T-helper 2 cell treated with Interferon-gamma antibody and Interleukin-4, amounts not matched to agents 5 μg/mL and 100 μg/mL, for 36 hours (primary cell): ENCODE data around the gene AURKAIP1.
A peak's percentile ranks its signal among the peaks of the same experiment; 100 is the strongest.

Source experiments
- DNase-seq: peaks from one replicate; pipeline ENCODE4 v3.0.0; 2021; ENCODE audit warnings: low spot score
- H3K27ac Mint-ChIP-seq: one replicate; pipeline ENCODE4 v1.8.0; 2021; ENCODE audit warnings: mild to moderate bottlenecking, mixed read lengths
- H3K27me3 Mint-ChIP-seq: one replicate; pipeline ENCODE4 v1.8.0; 2021; ENCODE audit warnings: low read depth, mixed read lengths
- H3K36me3 Mint-ChIP-seq: one replicate; pipeline ENCODE4 v1.8.0; 2021; ENCODE audit warnings: low read depth, mixed read lengths
- H3K4me1 Mint-ChIP-seq: one replicate; pipeline ENCODE4 v1.8.0; 2021; ENCODE audit warnings: low read depth, mixed read lengths
- H3K4me3 Mint-ChIP-seq: one replicate; pipeline ENCODE4 v1.8.0; 2022; ENCODE audit warnings: mild to moderate bottlenecking, moderate library complexity, mixed read lengths
- H3K9me3 Mint-ChIP-seq: one replicate; pipeline ENCODE4 v1.8.0; 2021; ENCODE audit warnings: mixed read lengths

AURKAIP1 gene

DNA sequence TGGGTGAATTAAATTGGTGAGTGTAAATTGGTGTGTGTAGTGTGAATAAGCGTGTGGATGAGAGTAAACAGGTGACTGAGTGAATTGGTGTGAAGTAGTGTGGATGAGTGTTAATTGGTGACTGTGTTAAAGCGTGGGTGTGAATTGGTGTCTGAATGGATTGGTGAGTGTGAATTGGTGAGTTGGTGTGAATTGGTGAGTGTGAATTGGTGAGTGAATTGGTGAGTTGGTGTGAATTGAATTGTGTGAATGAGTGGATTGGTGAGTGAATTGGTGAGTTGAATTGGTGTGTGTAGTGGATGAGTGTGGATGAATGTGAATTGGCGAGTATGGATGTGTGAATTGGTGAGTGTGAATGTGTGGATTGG, 8.3 kb downstream of the AURKAIP1 start:
- Mint-ChIP-seq H3K27ac (no peak overlapping the region), H3K4me3 (no peak overlapping the region), H3K36me3 (no peaks in the 10 kb centered on the region), H3K4me1 (peaks cover 19% of the 10 kb centered on the region), H3K9me3 (no peaks in the 10 kb centered on the region), H3K27me3 (peaks cover 6% of the 10 kb centered on the region)
- no peak for DNase-seq

- DNase-seq: no peak
- Mint-ChIP-seq H3K27ac (no peak overlapping the region), H3K4me3 (no peak overlapping the region), H3K36me3 (no peaks in the 10 kb centered on the region), H3K27me3 (peaks cover 7% of the 10 kb centered on the region), H3K4me1 (peaks cover 14% of the 10 kb centered on the region), H3K9me3 (no peaks in the 10 kb centered on the region)
Measured at GRCh38 chr1:1365875-1366698, 8.9 kb downstream of the AURKAIP1 start.

GRCh38 chr1:1364266-1364665, 10.7 kb downstream of the AURKAIP1 start:
- Mint-ChIP-seq H3K4me3 (no peak overlapping the region), H3K27me3 (peaks cover 13% of the 10 kb centered on the region), H3K36me3 (no peaks in the 10 kb centered on the region), H3K4me1 (peaks cover 11% of the 10 kb centered on the region), H3K9me3 (no peaks in the 10 kb centered on the region), H3K27ac (no peak overlapping the region)
- DNase-seq: no peak

DNA sequence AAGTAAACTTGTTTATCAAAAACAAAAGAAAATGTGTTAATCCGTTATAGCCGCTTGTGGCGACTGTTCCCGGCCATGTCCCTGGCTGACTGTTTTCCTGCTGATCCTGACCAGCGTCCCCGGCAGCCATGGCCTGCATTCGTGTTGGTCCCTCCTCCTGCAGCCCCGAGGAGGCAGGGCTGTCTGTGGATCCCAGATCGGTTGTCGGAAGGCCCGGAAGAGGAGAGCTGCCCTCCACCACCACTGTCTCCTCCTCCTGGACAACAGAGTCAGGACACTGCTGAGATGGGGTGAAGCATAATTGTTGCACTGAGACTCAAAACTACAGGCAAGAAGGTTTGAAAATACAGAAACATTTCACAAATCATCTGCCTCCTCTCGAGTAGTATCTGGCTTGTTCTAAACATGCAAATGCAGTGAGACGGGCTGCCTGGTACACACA, 13.0 kb downstream of the AURKAIP1 start:
- peaks cover 18% of the 10 kb centered on the region for H3K27me3 Mint-ChIP-seq
- no peak overlapping the region for H3K4me3 Mint-ChIP-seq
- H3K9me3 Mint-ChIP-seq: no peaks in the 10 kb centered on the region
- H3K27ac Mint-ChIP-seq: no peak overlapping the region
- H3K4me1 Mint-ChIP-seq: peaks cover 13% of the 10 kb centered on the region
- no peaks in the 10 kb centered on the region for H3K36me3 Mint-ChIP-seq
- DNase-seq: no peak

- Mint-ChIP-seq H3K27ac (no peak overlapping the region), H3K27me3 (peaks cover 18% of the 10 kb centered on the region), H3K4me1 (peaks cover 13% of the 10 kb centered on the region), H3K9me3 (no peaks in the 10 kb centered on the region), H3K36me3 (no peaks in the 10 kb centered on the region), H3K4me3 (no peak overlapping the region)
- no peak for DNase-seq
Measured at GRCh38 chr1:1361233-1361981, 13.6 kb downstream of the AURKAIP1 start.

DNA sequence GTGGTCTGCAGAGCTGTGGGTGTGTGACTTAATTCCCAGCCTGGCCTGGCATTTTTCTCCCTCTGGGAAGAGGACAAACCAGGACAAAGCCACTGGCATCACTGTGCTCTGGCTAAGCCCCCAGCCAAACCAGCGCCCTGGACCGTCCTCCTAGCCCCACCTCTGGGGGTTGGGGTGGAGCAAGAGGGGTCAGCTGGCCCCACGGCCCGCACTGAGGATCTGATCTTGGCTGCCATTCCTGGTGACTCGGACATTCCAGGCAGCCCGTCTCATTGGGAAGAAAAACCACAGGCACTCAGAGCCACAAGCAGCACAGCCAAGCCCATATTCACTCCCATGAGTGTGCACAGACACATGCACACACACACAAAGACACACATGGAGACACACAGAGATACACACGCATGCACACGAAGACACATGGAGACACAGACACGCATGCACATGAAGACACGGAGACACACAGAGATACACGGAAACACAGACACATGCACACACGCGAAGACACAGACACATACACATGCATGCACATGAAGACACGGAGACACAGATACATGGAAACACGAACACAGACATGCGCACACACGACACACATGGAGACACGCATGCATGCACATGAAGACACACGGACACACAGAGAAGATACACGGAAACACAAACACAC, 14.4 kb downstream of the AURKAIP1 start:
- Mint-ChIP-seq H3K4me3 (no peak overlapping the region), H3K9me3 (no peaks in the 10 kb centered on the region), H3K27ac (no peak overlapping the region), H3K4me1 (peaks cover 13% of the 10 kb centered on the region), H3K27me3 (peaks cover 18% of the 10 kb centered on the region), H3K36me3 (no peaks in the 10 kb centered on the region)
- DNase-seq: no peak

DNA sequence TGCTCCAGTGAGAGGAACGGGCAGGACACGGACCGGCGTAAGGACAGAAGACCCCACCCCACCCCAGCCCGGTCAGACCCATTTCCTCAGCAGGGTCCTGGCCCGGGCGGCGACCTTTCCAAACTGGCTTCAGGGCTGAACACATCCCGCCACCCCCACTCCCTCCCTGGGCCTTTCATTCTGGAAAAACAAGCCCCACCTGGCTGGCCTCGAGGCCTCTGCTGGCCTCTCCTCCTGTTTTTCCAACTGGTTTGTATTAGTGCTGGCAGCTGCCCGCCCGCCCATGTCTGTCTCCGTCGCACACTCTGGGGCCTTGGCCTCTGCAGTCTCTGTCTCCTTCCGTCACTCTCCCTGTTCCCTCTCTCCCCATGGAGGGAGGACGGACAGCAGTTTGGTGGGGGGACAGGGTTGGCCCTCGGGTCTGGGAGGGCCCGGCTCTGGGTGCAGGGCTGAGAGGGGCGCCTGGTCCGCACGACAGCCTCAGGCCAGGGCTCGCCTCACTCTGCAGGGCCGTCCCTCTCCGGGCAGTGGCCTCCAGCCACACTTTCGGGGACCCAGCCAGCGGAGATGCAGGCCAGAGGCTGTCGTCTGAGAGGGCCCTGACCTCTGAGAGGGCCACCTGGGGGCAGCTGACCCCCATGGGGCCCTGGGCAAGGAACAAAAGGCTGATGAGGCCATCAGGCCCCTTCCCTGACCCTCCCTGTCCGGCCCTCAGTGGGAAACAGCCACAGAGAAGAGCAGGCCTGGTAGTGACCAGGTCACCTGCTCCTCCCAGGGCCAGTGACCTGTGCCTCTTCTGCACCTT, 15.1 kb downstream of the AURKAIP1 start:
- Mint-ChIP-seq H3K27ac (no peak overlapping the region), H3K27me3 (peaks cover 18% of the 10 kb centered on the region), H3K36me3 (no peaks in the 10 kb centered on the region), H3K9me3 (no peaks in the 10 kb centered on the region), H3K4me1 (peaks cover 13% of the 10 kb centered on the region), H3K4me3 (no peak overlapping the region)
- no peak for DNase-seq

GRCh38 chr1:1359308-1359663, 15.7 kb downstream of the AURKAIP1 start:
- no peak for DNase-seq
- peak overlapping the region; percentile 12 for H3K4me3 Mint-ChIP-seq
- H3K27ac Mint-ChIP-seq: no peak overlapping the region

DNA sequence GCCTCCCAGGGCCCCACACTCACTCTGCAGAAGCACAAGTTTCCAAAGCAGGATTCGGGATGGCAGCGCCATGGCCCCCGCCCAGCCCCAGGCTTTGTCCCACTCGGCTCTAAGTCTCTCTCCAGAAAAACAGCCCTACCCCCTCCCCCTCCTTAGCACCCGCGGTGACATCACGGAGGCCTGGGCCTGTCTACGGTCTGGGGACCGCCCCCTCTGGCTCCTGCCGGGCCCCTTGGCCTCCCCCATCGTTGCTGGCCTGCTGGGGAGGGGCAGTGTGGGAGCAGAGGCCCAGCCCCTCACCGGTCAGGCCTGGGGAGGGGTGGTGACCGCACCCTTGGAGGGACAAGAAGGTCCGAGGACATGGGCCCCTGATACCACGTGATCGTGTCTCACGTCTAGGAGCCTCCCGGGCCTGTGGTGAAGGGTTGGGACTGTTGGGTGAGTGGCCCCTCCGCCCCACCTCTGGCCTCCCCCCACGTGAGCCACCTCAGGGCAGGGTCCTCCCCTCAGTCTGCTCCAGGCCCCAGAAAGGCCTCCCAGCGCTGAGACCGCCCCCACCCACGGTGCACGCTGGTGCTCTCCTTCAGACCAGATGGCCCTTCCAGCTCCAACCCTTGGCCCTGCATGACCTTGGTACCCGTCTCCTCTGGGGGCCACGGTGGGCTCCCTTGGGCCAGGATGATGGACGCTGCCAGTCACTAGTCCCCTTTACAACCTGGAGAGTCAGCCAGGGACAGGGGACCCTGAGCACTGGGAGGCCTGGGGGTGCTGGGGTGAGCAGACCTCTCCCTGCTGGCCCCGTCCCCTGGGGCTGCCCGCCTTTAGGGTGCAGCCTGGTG, 16.4 kb downstream of the AURKAIP1 start, which contains the start of gene MXRA8:
TSS of gene MXRA8 (minus strand) at position 123 of the 839 bp plus-strand sequence. CDS start at position 72, 51 bp downstream.
- Mint-ChIP-seq H3K36me3 (no peaks in the 10 kb centered on the region), H3K9me3 (no peaks in the 10 kb centered on the region), H3K4me1 (peaks cover 13% of the 10 kb centered on the region), H3K27ac (no peak within 1 kb of the TSS), H3K27me3 (peaks cover 21% of the 10 kb centered on the region), H3K4me3 (peak within 1 kb of the TSS; percentile 12)
- no peak for DNase-seq

More at GRCh38 chr1:1359308-1359663, 15.7 kb downstream of the AURKAIP1 start:
- Mint-ChIP-seq H3K9me3 (no peaks in the 10 kb centered on the region), H3K4me1 (peaks cover 13% of the 10 kb centered on the region), H3K36me3 (no peaks in the 10 kb centered on the region), H3K27me3 (peaks cover 19% of the 10 kb centered on the region)

DNA sequence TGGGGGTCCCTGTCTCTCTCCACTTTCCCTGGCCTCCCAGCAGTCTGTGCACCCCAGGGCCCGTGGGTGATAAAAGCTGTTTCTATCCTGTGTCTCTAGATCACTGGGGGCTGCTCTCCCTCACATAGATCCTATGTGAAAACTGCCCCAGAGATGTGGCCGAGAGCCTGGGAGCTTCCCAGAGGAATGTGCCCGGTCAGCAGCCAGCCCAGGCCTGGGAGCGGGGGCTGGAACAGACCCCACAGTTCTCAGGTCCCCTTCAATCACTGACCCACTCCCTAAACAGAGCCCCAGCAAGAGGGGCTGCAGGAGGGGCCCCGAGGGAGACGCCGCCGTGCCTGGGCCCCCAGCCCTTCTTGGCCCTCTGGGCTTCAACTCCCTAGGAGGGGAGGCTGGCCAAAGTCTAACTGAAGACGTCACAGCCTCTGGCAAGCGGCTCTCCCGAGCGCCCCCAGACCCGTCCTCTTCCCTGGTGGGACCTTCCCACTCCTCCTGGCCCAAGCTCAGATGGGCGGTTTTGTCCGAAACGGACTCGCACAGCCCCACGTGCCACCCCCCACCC, 17.1 kb downstream of the AURKAIP1 start:
- DNase-seq: no peak
- Mint-ChIP-seq H3K9me3 (no peaks in the 10 kb centered on the region), H3K4me1 (peaks cover 13% of the 10 kb centered on the region), H3K4me3 (no peak overlapping the region), H3K27me3 (peaks cover 25% of the 10 kb centered on the region), H3K36me3 (no peaks in the 10 kb centered on the region), H3K27ac (no peak overlapping the region)

DNA sequence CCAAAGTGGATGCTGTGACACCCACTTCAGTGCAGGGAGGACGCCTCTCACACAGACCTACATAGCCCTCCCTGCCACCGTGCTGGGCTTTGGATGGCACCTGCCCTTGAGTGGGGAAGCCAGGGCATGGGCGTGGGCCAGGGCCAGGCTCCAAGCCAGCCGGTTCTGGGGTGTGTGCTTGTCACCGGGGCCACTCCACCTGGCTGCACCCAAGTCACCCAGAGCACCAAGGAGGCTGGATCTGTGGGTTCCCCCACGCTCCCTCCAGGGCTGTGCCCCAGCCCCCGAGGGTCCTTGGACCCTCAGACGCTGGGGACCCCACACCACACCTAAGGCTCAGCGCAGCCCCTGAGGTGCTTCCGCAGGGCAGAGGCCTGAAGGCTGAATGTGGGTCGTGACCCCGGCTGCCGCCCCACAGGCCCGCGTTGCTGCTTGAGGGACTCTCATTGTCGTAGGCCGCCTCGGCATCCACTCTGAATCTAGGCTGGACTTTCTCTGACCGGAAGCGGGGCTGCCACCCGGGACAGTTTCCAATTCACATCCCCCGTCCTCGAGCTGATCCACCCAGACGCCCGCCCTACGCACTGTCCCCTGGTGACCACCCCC, 18.1 kb downstream of the AURKAIP1 start:
- no peak overlapping the region for H3K27ac Mint-ChIP-seq
- H3K9me3 Mint-ChIP-seq: no peaks in the 10 kb centered on the region
- H3K4me3 Mint-ChIP-seq: no peak overlapping the region
- H3K36me3 Mint-ChIP-seq: no peaks in the 10 kb centered on the region
- DNase-seq: no peak
- peaks cover 30% of the 10 kb centered on the region for H3K27me3 Mint-ChIP-seq
- peaks cover 12% of the 10 kb centered on the region for H3K4me1 Mint-ChIP-seq

- no peak overlapping the region for H3K4me3 Mint-ChIP-seq
- H3K36me3 Mint-ChIP-seq: no peaks in the 10 kb centered on the region
- no peak for DNase-seq
- no peaks in the 10 kb centered on the region for H3K9me3 Mint-ChIP-seq
- no peak overlapping the region for H3K27ac Mint-ChIP-seq
- H3K27me3 Mint-ChIP-seq: peaks cover 30% of the 10 kb centered on the region
- peaks cover 11% of the 10 kb centered on the region for H3K4me1 Mint-ChIP-seq
Measured at GRCh38 chr1:1356166-1356795, 18.7 kb downstream of the AURKAIP1 start.
